Small intestine (tissue), 7 donors: ENCODE measurements around the gene GP5. TPM values are rescaled to one million over a fixed set of nuclear protein-coding genes. Genes with fewer than 3 reads are reported as not detected.
A peak's percentile ranks its signal among the peaks of the same experiment; 100 is the strongest.

ENCODE experiments used
- DNase-seq, 2 donors: peaks; one replicate each; pipeline versions ENCODE4 v3.0.0 to v3.0.0-alpha.2; 2013
- FAIRE-seq: peaks from 2 replicates; lab custom pipeline; 2012; peaks lifted over from hg19 to GRCh38; lab: Jason Lieb, UNC
- H3K27ac ChIP-seq, 3 donors: one replicate each; pipeline ENCODE4 v1.5.1; 2013; ENCODE audit warnings: low read length in 2 of 3, mild to moderate bottlenecking in 2 of 3, control low read depth in 1 of 3, inconsistent platforms in 1 of 3, low read depth in 1 of 3, moderate library complexity in 1 of 3
- H3K27me3 ChIP-seq, 3 donors: one replicate each; pipeline ENCODE4 v1.6.1; 2013; ENCODE audit warnings: low read length in 3 of 3, inconsistent platforms in 1 of 3; ENCODE audit not compliant: control insufficient read depth in 3 of 3, insufficient read depth in 3 of 3
- H3K36me3 ChIP-seq, 3 donors: one replicate each; pipeline ENCODE4 v1.6.1; 2013; ENCODE audit warnings: low read length in 3 of 3, inconsistent platforms in 1 of 3, low read depth in 1 of 3, mild to moderate bottlenecking in 1 of 3, moderate library complexity in 1 of 3; ENCODE audit not compliant: control insufficient read depth in 3 of 3, insufficient read depth in 2 of 3
- H3K4me1 ChIP-seq, 3 donors: one replicate each; pipeline ENCODE4 v1.6.1; 2013; ENCODE audit warnings: low read length in 2 of 3, inconsistent platforms in 1 of 3, low read depth in 1 of 3, mild to moderate bottlenecking in 1 of 3, moderate library complexity in 1 of 3; ENCODE audit not compliant: control insufficient read depth in 3 of 3, insufficient read depth in 2 of 3
- H3K4me3 ChIP-seq, 3 donors: one replicate each; pipeline ENCODE4 v1.5.1; 2013; ENCODE audit warnings: low read length in 3 of 3, control low read depth in 1 of 3, inconsistent platforms in 1 of 3, low read depth in 1 of 3, mild to moderate bottlenecking in 1 of 3, moderate library complexity in 1 of 3
- H3K9me3 ChIP-seq, 2 donors: one replicate each; pipeline ENCODE4 v1.6.1; 2013; ENCODE audit warnings: low read depth in 1 of 2, low read length in 1 of 2; ENCODE audit not compliant: control insufficient read depth in 2 of 2, insufficient read depth in 1 of 2
- WGBS, 3 donors: extraction: QIAGEN DNeasy Blood & Tissue Kit; methylation state at CpG; one replicate each; pipeline ENCODE4 v1.1.7; 2013; 5-methylcytosine and 5-hydroxymethylcytosine counted together
- polyA plus RNA-seq, 4 donors: library from polyadenylated mRNA; stranded (reverse) in 3 of 4; unstranded in 1 of 4; fragments of 200-250 nt in 3 of 4; fragments of 120-200 nt in 1 of 4; gene quantifications; one replicate each; pipeline versions ENCODE4 v1.2.1 to v1.2.3, GENCODE V29; 2013
- donor health status: healthy with polysubstance abuse.
- donor health status: control.
- donor health status: control.
- donor health status: Bipolar disorder and iron deficiency.
- donor health status: healthy.

The GP5 gene
- polyA plus RNA-seq, 4 donors = 0.18 to 0.27 TPM; not detected in 2

- no peak for FAIRE-seq
- H3K9me3 ChIP-seq = no peaks in the 10 kb centered on the region
- no peak overlapping the region for H3K27ac ChIP-seq
- no peak overlapping the region for H3K4me3 ChIP-seq
- peaks cover 13 to 26% (median 23%) of the 10 kb centered on the region in 3 donors for H3K36me3 ChIP-seq
- no peaks in the 10 kb centered on the region for H3K27me3 ChIP-seq
- no peaks in the 10 kb centered on the region for H3K4me1 ChIP-seq
- 88 to 96% (median 93%) methylated on average over 3 of the region's 3 CpGs for WGBS, 3 donors
- DNase-seq = no peak
Observed at GRCh38 chr3:194434503-194434902, 35.4 kb upstream of the GP5 start.

DNA sequence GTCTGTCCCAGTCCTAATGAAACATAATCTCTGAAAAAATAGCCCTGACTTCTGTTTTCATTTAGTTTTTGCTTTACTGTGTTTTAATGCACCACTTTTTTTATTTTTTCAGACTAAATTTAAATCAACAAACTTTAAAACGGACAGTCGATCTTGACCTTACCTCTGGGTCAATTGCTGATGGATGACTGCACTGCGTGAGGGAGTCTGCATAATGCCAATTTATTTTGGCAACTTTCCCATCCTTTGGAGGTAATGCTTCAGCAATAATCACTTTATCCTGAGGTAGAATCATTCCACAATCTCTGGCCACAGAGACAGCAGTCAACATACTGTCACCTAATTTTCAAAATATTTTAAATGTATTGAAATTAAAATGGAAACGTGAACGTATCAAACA, 32.5 kb upstream of the GP5 start:
- H3K4me3 ChIP-seq = no peak overlapping the region
- H3K9me3 ChIP-seq = no peaks in the 10 kb centered on the region
- peaks cover 16 to 27% (median 26%) of the 10 kb centered on the region in 3 donors for H3K36me3 ChIP-seq
- no peak overlapping the region for H3K27ac ChIP-seq
- WGBS, 3 donors = 77 to 89% (median 83%) methylated on average over 5 of the region's 5 CpGs
- H3K27me3 ChIP-seq = no peaks in the 10 kb centered on the region
- no peak for DNase-seq
- H3K4me1 ChIP-seq = no peaks in the 10 kb centered on the region
- FAIRE-seq = no peak

DNA sequence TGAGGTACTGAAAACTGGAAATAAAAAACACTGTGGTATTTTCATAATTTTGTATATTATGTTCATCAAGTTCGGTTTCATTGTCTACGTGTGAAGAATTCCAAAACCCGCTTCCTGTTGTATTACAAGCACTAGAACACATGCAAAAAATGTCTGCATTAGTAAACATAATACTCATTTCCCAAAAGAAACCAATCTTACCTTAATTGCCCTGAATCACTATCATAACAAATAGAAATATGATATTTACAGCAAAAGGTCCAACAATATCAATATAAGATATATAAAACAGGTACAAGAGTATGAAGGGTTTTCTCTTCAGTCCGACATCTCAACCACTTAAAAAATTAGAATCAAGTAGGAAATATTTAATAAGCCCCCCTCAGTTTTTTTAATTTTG, 26.3 kb upstream of the GP5 start:
- no peaks in the 10 kb centered on the region for H3K27me3 ChIP-seq
- no peaks in the 10 kb centered on the region for H3K4me1 ChIP-seq
- no peak for DNase-seq
- H3K4me3 ChIP-seq = no peak overlapping the region
- H3K27ac ChIP-seq = no peak overlapping the region
- H3K36me3 ChIP-seq = peaks cover 6 to 17% (median 17%) of the 10 kb centered on the region in 3 donors
- FAIRE-seq = no peak
- WGBS, 3 donors = 92 to 96% (median 94%) methylated on average over 4 of the region's 4 CpGs
- H3K9me3 ChIP-seq = no peaks in the 10 kb centered on the region

DNA sequence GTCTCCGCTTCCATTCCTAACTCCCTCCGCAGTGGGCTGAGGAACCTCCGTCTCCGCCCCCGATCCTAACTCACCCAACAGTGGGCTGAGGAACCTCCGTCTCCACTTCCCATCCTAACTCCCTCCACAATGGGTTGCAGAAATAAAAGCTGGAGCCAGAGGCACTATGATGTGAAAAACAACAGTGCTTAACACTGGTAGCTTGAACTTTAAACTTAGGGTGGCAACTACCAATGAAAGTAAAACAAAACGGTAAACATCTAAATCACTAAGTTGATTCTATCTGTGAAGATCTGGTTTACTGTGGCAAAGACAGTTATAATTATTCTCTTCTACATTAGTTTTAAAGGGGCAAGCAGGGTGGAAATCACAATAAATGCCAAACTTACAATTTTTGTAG, 25.9 kb upstream of the GP5 start:
- no peak overlapping the region for H3K4me3 ChIP-seq
- H3K4me1 ChIP-seq = no peaks in the 10 kb centered on the region
- FAIRE-seq (no peak), DNase-seq (no peak)
- H3K27ac ChIP-seq = no peak overlapping the region
- peaks cover 6 to 17% (median 16%) of the 10 kb centered on the region in 3 donors for H3K36me3 ChIP-seq
- H3K9me3 ChIP-seq = no peaks in the 10 kb centered on the region
- H3K27me3 ChIP-seq = no peaks in the 10 kb centered on the region
- 90 to 94% (median 93%) methylated on average over 7 of the region's 7 CpGs for WGBS, 3 donors

DNA sequence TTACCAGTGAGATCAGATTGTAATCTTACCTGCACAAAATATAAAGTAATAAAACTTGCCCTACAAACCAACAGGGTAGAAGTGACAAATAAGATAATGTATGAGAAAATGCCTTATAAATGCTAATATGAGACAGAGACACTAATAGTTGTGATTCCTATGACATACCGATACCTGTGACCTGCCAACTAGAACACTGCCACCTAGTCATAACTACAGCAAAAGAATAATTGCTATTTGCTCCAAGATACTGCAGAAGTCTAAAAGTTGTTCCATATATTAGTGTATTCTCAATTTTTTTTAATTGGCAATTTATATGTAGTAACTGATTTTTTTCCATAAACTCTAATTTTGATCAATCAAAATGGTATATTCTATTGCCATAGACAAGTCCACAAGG, 25.3 kb upstream of the GP5 start:
- H3K4me1 ChIP-seq = no peaks in the 10 kb centered on the region
- H3K27ac ChIP-seq = no peak overlapping the region
- DNase-seq = no peak
- H3K27me3 ChIP-seq = no peaks in the 10 kb centered on the region
- H3K36me3 ChIP-seq = peaks cover 6 to 15% (median 14%) of the 10 kb centered on the region in 3 donors
- no peak overlapping the region for H3K4me3 ChIP-seq
- FAIRE-seq = no peak
- 96 to 100% (median 98%) methylated on average over 1 of the region's 1 CpG for WGBS, 3 donors
- no peaks in the 10 kb centered on the region for H3K9me3 ChIP-seq

DNA sequence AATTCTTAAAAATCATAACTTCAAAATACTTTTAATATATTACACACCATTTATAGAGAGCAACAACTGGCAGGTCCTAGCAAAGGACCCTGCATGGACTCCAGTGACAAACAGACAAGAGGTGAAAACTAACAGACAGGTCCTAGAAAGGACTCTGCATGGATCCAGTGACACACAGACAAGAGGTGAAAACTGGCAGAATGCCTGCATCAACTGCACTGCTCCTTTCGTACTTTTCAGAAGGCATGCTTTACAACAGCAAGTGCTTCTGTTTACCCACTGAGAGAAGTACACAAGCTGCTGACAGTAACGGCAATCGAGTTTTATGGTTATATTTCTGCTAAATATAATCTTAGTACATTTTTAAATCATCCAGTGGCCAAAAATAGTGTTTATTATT, 24.3 kb upstream of the GP5 start:
- H3K4me1 ChIP-seq = no peaks in the 10 kb centered on the region
- no peaks in the 10 kb centered on the region for H3K27me3 ChIP-seq
- no peak overlapping the region for H3K27ac ChIP-seq
- H3K9me3 ChIP-seq = no peaks in the 10 kb centered on the region
- 80 to 93% (median 86%) methylated on average over 3 of the region's 3 CpGs for WGBS, 3 donors
- H3K4me3 ChIP-seq = no peak overlapping the region
- FAIRE-seq (no peak), DNase-seq (no peak)
- peaks cover 6 to 14% (median 13%) of the 10 kb centered on the region in 3 donors for H3K36me3 ChIP-seq

DNA sequence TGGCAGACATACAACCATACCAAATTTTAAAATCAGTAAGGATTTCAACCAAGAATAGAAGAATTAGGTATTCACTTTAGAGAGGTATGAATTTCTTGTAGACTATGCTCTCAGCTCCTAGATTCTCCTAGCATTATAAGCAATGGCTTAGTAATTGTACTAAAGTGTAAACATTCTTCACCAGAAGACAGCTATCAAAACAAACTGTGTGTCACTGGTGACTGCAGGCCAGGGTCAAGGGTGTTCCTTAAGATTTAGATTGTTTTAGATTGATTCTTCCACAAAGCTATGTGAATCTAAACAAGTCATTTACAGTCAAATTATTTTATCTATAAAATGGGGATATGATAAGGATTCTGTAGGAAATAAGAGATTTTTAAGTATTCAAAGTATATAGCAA, 23.1 kb upstream of the GP5 start:
- peaks cover 6 to 14% (median 14%) of the 10 kb centered on the region in 3 donors for H3K36me3 ChIP-seq
- no peak overlapping the region for H3K4me3 ChIP-seq
- no peak for FAIRE-seq
- H3K27ac ChIP-seq = no peak overlapping the region
- H3K27me3 ChIP-seq = no peaks in the 10 kb centered on the region
- H3K9me3 ChIP-seq = no peaks in the 10 kb centered on the region
- no peaks in the 10 kb centered on the region for H3K4me1 ChIP-seq
- no peak for DNase-seq

DNA sequence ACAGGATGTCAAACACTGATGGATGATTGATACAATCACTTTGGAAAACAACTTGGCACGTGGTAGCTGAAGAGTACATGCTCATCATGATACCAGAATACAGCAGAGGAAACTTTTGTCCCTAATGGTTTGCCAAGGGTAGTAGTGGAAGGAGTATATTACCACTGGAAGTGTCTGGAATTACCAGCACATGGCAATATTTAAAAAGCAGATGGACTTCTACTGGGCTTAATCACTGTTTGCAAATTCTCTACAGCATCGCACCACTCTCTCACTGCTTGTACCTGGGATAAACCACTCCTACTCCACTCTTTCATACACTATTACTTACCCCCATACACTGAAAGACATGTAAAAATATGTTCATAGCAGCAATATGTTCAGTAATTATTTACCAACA, 19.6 kb upstream of the GP5 start:
- Histone ChIP-seq H3K27ac (no peak overlapping the region), H3K9me3 (no peaks in the 10 kb centered on the region), H3K27me3 (no peaks in the 10 kb centered on the region), H3K36me3 (peaks cover under 1 to 15% (median 3%) of the 10 kb centered on the region in 3 donors), H3K4me3 (no peak overlapping the region), H3K4me1 (no peaks in the 10 kb centered on the region)
- 97 to 100% (median 97%) methylated on average over 2 of the region's 2 CpGs for WGBS, 3 donors
- no peak for DNase-seq
- no peak for FAIRE-seq

DNA sequence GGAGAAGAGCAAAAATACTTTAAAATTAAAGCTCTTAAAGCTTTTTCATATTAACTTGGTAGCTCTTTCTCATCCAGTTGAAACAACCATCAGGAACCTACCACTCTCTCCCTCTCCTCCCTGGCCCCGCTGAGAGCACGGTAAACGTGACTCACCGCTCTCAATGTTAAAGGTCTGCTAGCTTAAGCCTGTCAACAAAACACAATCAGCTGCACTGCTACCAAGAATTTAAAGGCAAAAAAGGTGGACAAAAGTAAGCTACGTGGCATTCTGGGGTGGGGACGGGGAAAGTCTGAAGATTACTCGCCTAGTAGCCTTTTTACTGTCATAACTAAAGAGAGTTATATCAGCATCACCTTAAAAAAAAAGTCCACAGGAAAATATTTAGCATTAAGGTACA, 8.4 kb upstream of the GP5 start:
- Histone ChIP-seq H3K27ac (no peak overlapping the region), H3K36me3 (peaks cover 4 to 23% (median 7%) of the 10 kb centered on the region in 3 donors), H3K4me1 (no peaks in the 10 kb centered on the region), H3K9me3 (no peaks in the 10 kb centered on the region), H3K4me3 (no peak overlapping the region), H3K27me3 (no peaks in the 10 kb centered on the region)
- DNase-seq (peak in 1 of 2 donors; percentile 24), FAIRE-seq (no peak)
- WGBS, 3 donors = 81 to 87% (median 85%) methylated on average over 7 of the region's 7 CpGs
